HG02571 (cell line): ENCODE data around the gene USP5.
A peak's percentile ranks its signal among the peaks of the same experiment; 100 is the strongest.

Source experiments
- ATAC-seq: cut with Tn5 transposase; IDR thresholded peaks from one replicate; pipeline ENCODE4 v1.9.1; 2021; ENCODE audit warnings: mild to moderate bottlenecking, moderate library complexity; ENCODE audit not compliant: unreplicated experiment

Gene USP5

DNA sequence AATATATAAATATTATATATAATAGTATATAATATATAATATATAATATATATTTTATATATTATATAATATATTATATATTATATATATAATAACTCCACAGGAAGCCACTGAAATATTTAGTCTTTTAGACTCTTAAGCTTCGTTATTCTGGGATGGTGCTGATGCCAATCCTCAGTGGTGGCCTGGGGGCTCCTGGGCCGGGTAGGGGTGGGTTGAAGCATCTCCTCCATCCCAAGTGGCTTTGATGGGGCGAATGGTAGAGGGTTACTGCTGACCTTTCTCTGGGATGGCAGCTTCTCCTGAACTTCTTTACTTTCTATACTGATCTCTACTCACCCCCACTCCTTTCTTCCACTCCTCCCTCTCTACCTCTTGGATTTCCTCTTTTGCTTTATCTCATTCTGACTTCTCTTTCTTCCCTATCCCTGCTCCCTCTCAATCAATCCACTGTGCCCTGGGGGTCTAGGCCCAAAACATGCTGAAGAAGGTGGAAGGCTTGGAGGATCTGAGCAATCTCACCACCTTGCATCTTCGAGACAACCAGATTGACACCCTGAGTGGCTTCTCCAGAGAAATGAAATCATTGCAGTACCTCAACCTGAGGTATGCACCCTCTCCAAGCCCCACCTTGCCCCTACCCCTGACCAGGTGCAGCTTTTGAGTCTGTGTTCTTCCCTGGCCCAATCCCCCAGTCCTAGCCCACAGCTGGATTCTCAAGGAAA is 57.6 kb downstream of the USP5 start:
- ATAC-seq, result no peak

DNA sequence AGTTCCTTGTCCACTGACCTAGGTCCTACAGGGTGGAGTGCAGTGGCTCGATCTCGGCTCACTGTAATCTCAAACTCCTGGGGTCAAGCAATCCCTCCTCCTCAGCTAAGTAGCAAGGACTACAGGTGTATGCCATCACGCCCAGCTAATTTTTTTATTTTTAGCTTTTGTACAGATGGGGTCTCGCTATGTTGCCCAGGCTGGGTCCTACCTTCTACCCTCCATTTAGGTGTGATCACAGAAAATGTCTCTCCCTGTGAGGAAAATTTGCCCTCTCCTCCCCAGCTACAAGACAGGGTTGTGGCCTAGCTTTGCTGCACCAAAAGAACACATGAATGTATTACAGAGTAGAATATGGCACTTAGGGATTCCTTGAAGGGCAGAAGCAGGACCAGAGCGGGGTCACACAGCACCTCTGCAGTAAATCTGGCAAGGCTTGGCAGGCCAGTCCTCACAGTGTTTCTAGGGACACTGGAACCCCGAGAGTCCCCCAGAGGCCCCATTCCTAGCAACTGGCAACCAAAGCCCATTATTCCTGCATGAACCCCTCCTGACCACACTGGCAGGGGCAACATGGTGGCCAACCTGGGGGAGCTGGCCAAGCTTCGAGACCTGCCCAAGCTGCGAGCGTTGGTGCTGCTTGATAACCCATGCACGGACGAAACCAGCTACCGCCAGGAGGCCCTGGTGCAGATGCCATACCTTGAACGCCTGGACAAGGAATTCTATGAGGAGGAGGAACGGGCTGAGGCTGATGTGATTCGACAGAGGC is 60.4 kb downstream of the USP5 start:
- no peak for ATAC-seq

DNA sequence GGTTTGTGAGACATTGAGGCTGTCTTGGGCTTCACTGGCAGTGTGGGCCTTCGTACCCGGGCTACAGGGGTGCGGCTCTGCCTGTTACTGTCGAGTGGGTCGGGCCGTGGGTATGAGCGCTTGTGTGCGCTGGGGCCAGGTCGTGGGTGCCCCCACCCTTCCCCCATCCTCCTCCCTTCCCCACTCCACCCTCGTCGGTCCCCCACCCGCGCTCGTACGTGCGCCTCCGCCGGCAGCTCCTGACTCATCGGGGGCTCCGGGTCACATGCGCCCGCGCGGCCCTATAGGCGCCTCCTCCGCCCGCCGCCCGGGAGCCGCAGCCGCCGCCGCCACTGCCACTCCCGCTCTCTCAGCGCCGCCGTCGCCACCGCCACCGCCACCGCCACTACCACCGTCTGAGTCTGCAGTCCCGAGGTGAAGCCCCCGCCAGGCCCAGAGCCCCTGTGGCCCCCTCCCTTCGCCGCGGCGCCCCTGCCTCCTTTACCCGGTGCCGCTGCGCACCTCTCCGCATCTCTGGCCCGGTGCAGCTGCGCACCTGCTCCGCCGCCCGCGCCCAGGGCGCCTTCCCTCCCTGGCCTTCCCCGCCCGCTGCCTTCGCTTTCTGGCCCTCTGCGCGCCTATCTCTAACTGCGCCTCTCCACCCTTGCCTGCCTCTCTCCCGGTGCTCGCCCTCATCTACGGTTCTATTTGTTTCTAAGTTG is 62.4 kb downstream of the USP5 start, which contains the start of gene ENO2:
ENO2 (plus strand) TSS at position 335 of the 701 bp plus-strand sequence. CDS start 1,253 bp downstream, outside the sequence.
- peak; percentile 66 for ATAC-seq

DNA sequence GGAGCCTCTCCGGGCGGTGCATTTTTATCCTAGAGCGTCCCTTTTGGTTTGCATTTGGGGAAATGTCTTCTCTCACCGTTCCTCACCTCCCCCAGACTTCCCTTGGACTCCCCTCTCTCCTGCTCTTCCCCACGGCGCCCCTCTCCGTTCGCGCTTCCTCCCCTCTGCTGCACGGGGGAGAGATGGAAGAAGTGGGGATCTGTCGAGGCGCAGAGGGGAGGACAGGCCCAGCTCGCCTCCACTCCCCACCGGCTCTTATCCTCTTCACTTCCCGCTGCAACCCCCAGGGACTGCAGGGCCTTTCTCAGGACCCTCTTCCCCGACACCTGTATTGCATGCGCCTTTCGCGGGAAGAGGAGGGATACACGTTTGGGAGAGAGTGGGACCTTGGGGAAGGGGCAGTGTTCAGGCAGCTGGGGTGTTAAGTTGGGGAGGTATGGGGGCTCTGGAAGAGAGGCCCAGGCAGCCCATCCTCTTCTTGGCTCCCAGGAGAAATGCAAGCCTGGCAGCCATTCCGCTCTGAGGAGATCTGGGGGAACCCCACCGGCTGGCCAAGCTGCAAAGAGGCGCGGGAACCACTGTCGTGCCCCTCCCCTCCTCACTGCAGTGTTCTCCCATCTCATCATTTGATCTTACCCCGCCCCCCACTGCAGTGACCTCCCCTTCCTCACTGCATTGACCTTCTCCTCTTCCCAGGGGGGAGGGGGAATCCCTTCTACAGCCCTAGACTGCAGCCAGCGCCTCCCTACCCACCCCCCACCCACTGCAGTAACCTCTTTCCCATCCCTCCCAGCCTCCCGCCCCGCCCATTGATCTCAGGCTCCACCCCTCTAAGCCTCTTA is 63.2 kb downstream of the USP5 start:
- peak; percentile 10 for ATAC-seq

DNA sequence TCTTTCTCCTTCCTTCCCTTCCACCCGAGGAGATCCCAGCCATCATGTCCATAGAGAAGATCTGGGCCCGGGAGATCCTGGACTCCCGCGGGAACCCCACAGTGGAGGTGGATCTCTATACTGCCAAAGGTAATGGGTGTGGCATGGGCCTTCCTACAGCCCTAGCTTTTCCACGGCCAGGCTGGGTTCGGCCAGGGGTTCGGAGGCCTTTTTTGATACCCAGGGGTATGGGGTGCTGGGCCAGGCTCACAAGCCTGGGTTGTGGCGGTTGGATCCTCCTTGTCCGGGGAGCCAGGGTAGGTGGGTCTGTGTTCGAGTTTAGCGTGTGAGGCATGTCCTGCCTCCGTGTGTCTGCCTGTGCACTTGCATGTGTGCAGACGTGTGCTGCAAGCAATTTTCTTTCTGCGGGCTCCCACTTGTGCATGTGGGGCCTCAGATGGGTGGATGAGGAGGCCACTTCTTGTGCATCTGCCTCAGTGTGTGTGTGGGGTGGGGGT is 63.9 kb downstream of the USP5 start:
- no peak for ATAC-seq
